ENCODE results near the gene BNC2.

- no peak for TF ChIP-seq EZH2 (IDR thresholded peaks at IDR 0.05; ENCODE audit: insufficient read depth, low read length)
- no peak for TF ChIP-seq CTCF (IDR thresholded peaks at IDR 0.05; ENCODE audit: insufficient read depth, low read depth, low read length)
Observed at GRCh38 chr9:16901590-16901989, 31.1 kb upstream of the BNC2 start.

Data from astrocyte (in vitro differentiated cells and primary cell).